ENCODE data around the gene NCAPD2. TPM values are rescaled to one million over a fixed set of nuclear protein-coding genes. Genes with fewer than 3 reads are reported as not detected.

Gene NCAPD2
- polyA plus RNA-seq, 1 of the 3 experiments (the other 2 are of a cell fraction): 46.9 TPM

DNA sequence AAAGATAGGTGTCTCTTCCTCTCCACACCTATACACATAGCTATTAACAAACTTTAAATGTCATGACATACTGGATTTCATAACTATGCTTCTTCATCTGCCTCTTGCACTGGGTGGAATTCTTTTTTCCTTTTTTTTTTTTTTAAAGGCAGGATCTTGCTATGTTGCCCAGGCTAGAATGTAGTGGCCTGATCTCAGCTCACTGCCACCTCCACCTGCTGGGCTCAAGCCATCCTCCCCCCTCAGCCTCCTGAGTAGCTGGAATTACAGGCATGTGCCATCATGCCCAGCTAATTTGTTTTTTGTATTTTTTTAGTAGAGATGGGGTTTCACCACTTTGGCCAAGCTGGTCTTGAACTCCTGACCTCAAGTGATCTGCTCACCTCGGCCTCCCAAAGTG, 5.7 kb upstream of the NCAPD2 start:
- POLR2A ChIA-PET: interaction anchor here (0.6 to 2.1 kb wide), 2 partner anchors 14 to 18 kb away, joined by 3 to 6 read pairs; partner anchors contain the start of gene VAMP1

More for the DNA sequence above, 5.7 kb upstream of the NCAPD2 start:
- no peaks in the 10 kb centered on the region for H3K9me3 ChIP-seq
- H3F3A ChIP-seq (replicated peaks; ENCODE audit: insufficient read depth): peaks cover under 1% of the 10 kb centered on the region
- no peaks in the 10 kb centered on the region for H4K20me1 ChIP-seq (ENCODE audit: insufficient read depth)
- no peaks in the 10 kb centered on the region for H3K9me2 ChIP-seq
- H3K4me1 ChIP-seq (ENCODE audit: control insufficient read depth in 1 of 2, insufficient read depth in 2 of 2, low read depth in 1 of 2, low read length in 1 of 2): peaks cover 0 to 5% of the 10 kb centered on the region in 2 experiments; a peak in 2 of 4 replicates
- H3K4me3 ChIP-seq (ENCODE audit: low read depth in 2 of 2, low read length in 1 of 2): no peak overlapping the region
- H3K4me2 ChIP-seq: no peak overlapping the region
- H3K79me2 ChIP-seq (ENCODE audit: insufficient read depth): peaks cover 13% of the 10 kb centered on the region
- 88% methylated on average over 1 of the region's 1 CpG for WGBS (ENCODE audit: low lambda C conversion rate)
- H3K27ac ChIP-seq (ENCODE audit: low read depth in 2 of 2, low read length in 1 of 2): no peak overlapping the region
- H3K27me3 ChIP-seq (ENCODE audit: insufficient read depth): no peaks in the 10 kb centered on the region
- DNase-seq: no peak
- H3K9ac ChIP-seq: no peak overlapping the region
- H2AFZ ChIP-seq (ENCODE audit: low read depth): no peak overlapping the region
- TF ChIP-seq ELF1 (IDR thresholded peaks at IDR 0.05) (no peak), GABPA (IDR thresholded peaks at IDR 0.05; ENCODE audit: low read depth) (no peak), SMC3 (IDR thresholded peaks at IDR 0.05; ENCODE audit: low read depth, low read length) (no peak), YY1 (IDR thresholded peaks at IDR 0.05; ENCODE audit: low read depth) (no peak), MEF2A (IDR thresholded peaks at IDR 0.05; ENCODE audit: borderline replicate concordance, low read depth) (no peak), NFIC (IDR thresholded peaks at IDR 0.05; ENCODE audit: borderline replicate concordance) (no peak), CHD2 (IDR thresholded peaks at IDR 0.05; ENCODE audit: low read length, partially characterized antibody) (no peak), RAD21 (IDR thresholded peaks at IDR 0.05; ENCODE audit: low read length) (no peak), TCF12 (IDR thresholded peaks at IDR 0.05) (no peak), MXI1 (IDR thresholded peaks at IDR 0.05; ENCODE audit: low read depth, low read length) (no peak), RCOR1 (IDR thresholded peaks at IDR 0.05; ENCODE audit: low read length) (no peak), FOXM1 (IDR thresholded peaks at IDR 0.05; ENCODE audit: low read depth) (no peak), GATA2 (CRISPR knock-in tag; IDR thresholded peaks at IDR 0.05) (no peak)
- TF ChIP-seq, protein P1, sequence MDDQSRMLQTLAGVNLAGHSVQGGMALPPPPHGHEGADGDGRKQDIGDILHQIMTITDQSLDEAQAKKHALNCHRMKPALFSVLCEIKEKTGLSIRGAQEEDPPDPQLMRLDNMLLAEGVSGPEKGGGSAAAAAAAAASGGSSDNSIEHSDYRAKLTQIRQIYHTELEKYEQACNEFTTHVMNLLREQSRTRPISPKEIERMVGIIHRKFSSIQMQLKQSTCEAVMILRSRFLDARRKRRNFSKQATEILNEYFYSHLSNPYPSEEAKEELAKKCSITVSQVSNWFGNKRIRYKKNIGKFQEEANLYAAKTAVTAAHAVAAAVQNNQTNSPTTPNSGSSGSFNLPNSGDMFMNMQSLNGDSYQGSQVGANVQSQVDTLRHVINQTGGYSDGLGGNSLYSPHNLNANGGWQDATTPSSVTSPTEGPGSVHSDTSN (IDR thresholded peaks at IDR 0.05): no peak
- TF ChIP-seq, protein P2, sequence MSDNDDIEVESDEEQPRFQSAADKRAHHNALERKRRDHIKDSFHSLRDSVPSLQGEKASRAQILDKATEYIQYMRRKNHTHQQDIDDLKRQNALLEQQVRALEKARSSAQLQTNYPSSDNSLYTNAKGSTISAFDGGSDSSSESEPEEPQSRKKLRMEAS (IDR thresholded peaks at IDR 0.05; ENCODE audit: low read depth): no peak
- TF ChIP-seq, protein P3, sequence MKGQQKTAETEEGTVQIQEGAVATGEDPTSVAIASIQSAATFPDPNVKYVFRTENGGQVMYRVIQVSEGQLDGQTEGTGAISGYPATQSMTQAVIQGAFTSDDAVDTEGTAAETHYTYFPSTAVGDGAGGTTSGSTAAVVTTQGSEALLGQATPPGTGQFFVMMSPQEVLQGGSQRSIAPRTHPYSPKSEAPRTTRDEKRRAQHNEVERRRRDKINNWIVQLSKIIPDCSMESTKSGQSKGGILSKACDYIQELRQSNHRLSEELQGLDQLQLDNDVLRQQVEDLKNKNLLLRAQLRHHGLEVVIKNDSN (IDR thresholded peaks at IDR 0.05; ENCODE audit: borderline replicate concordance, low read depth): no peak
- TF ChIP-seq, protein P4, sequence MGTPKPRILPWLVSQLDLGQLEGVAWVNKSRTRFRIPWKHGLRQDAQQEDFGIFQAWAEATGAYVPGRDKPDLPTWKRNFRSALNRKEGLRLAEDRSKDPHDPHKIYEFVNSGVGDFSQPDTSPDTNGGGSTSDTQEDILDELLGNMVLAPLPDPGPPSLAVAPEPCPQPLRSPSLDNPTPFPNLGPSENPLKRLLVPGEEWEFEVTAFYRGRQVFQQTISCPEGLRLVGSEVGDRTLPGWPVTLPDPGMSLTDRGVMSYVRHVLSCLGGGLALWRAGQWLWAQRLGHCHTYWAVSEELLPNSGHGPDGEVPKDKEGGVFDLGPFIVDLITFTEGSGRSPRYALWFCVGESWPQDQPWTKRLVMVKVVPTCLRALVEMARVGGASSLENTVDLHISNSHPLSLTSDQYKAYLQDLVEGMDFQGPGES (IDR thresholded peaks at IDR 0.05; ENCODE audit: low read depth, low read length): no peak
- TF ChIP-seq, protein P5, sequence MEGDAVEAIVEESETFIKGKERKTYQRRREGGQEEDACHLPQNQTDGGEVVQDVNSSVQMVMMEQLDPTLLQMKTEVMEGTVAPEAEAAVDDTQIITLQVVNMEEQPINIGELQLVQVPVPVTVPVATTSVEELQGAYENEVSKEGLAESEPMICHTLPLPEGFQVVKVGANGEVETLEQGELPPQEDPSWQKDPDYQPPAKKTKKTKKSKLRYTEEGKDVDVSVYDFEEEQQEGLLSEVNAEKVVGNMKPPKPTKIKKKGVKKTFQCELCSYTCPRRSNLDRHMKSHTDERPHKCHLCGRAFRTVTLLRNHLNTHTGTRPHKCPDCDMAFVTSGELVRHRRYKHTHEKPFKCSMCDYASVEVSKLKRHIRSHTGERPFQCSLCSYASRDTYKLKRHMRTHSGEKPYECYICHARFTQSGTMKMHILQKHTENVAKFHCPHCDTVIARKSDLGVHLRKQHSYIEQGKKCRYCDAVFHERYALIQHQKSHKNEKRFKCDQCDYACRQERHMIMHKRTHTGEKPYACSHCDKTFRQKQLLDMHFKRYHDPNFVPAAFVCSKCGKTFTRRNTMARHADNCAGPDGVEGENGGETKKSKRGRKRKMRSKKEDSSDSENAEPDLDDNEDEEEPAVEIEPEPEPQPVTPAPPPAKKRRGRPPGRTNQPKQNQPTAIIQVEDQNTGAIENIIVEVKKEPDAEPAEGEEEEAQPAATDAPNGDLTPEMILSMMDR (IDR thresholded peaks at IDR 0.05): no peak
- CTCF ChIA-PET: no interaction called here
- peaks cover 8 to 12% of the 10 kb centered on the region in 2 experiments for H3K36me3 ChIP-seq (replicated peaks in 1 of 2; ENCODE audit: control insufficient read depth in 1 of 2, insufficient read depth in 2 of 2, low read length in 1 of 2)
